ENCODE data around the gene AARSD1.
"Not testable (repeated sequence)": the region's sequence is repeated elsewhere in the genome, so short reads cannot be mapped to it uniquely, and the experiment has no call there.

The AARSD1 gene

GRCh38 chr17:42964161-42964932 lies at the start of gene AARSD1:
TSS of gene AARSD1 (minus strand) at chr17:42964454. CDS start at chr17:42964440, 14 bp downstream.
- peaks cover 22% of the 10 kb centered on the region for H3K36me3 ChIP-seq (ENCODE audit: insufficient read depth, low read length)
- H3K27ac ChIP-seq (ENCODE audit: low read depth, low read length), result peak within 1 kb of the TSS; percentile 89
- H3K27me3 ChIP-seq (ENCODE audit: control insufficient read depth in 1 of 2, insufficient read depth in 2 of 2, low read length in 2 of 2), result no peaks in the 10 kb centered on the region
- peak within 1 kb of the TSS; percentile 69 for H3K9ac ChIP-seq (ENCODE audit: low read length)
- no peaks in the 10 kb centered on the region for H3K4me1 ChIP-seq (ENCODE audit: insufficient read depth, low read length)
- no peaks in the 10 kb centered on the region for H3K9me3 ChIP-seq (ENCODE audit: low read length)
- peak within 1 kb of the TSS; percentile 43 to 79 for H3K4me3 ChIP-seq (ENCODE audit: low read depth in 1 of 2, low read length in 2 of 2)

GRCh38 chr17:43013296-43013695 lies 49.0 kb upstream of the AARSD1 start:
- H3K9ac ChIP-seq (ENCODE audit: low read length), result no peak overlapping the region
- H3K27ac ChIP-seq (ENCODE audit: low read depth, low read length), result no peak overlapping the region
- no peaks in the 10 kb centered on the region for H3K27me3 ChIP-seq (ENCODE audit: control insufficient read depth in 1 of 2, insufficient read depth in 2 of 2, low read length in 2 of 2)
- no peak overlapping the region for H3K4me3 ChIP-seq (ENCODE audit: low read depth in 1 of 2, low read length in 2 of 2)
- no peaks in the 10 kb centered on the region for H3K9me3 ChIP-seq (ENCODE audit: low read length)
- H3K36me3 ChIP-seq (ENCODE audit: insufficient read depth, low read length), result peaks cover 39% of the 10 kb centered on the region
- H3K4me1 ChIP-seq (ENCODE audit: insufficient read depth, low read length), result peaks cover 31% of the 10 kb centered on the region

- peaks cover 31% of the 10 kb centered on the region for H3K36me3 ChIP-seq (ENCODE audit: insufficient read depth, low read length)
Observed at GRCh38 chr17:43011728-43012472, 47.6 kb upstream of the AARSD1 start.

GRCh38 chr17:43010667-43011308 lies 46.5 kb upstream of the AARSD1 start:
- Histone ChIP-seq H3K27me3 (ENCODE audit: control insufficient read depth in 1 of 2, insufficient read depth in 2 of 2, low read length in 2 of 2) (no peaks in the 10 kb centered on the region), H3K9ac (ENCODE audit: low read length) (no peak overlapping the region), H3K4me1 (ENCODE audit: insufficient read depth, low read length) (peaks cover 20% of the 10 kb centered on the region), H3K4me3 (ENCODE audit: low read depth in 1 of 2, low read length in 2 of 2) (no peak overlapping the region), H3K27ac (ENCODE audit: low read depth, low read length) (no peak overlapping the region), H3K36me3 (ENCODE audit: insufficient read depth, low read length) (peaks cover 22% of the 10 kb centered on the region), H3K9me3 (ENCODE audit: low read length) (no peaks in the 10 kb centered on the region)

More at GRCh38 chr17:43011728-43012472, 47.6 kb upstream of the AARSD1 start:
- H3K4me1 ChIP-seq (ENCODE audit: insufficient read depth, low read length), result peaks cover 24% of the 10 kb centered on the region
- no peak overlapping the region for H3K4me3 ChIP-seq (ENCODE audit: low read depth in 1 of 2, low read length in 2 of 2)
- no peaks in the 10 kb centered on the region for H3K9me3 ChIP-seq (ENCODE audit: low read length)
- no peak overlapping the region for H3K9ac ChIP-seq (ENCODE audit: low read length)
- no peaks in the 10 kb centered on the region for H3K27me3 ChIP-seq (ENCODE audit: control insufficient read depth in 1 of 2, insufficient read depth in 2 of 2, low read length in 2 of 2)
- H3K27ac ChIP-seq (ENCODE audit: low read depth, low read length), result no peak overlapping the region

- peaks cover 11% of the 10 kb centered on the region for H3K4me1 ChIP-seq (ENCODE audit: insufficient read depth, low read length)
Observed at GRCh38 chr17:43006639-43007551, 42.6 kb upstream of the AARSD1 start, which contains the start of gene IFI35. TSS of gene IFI35 (plus strand) at chr17:43006784. CDS start at chr17:43006948, 164 bp downstream.

GRCh38 chr17:43003542-43004172 lies 39.4 kb upstream of the AARSD1 start:
- H3K4me1 ChIP-seq (ENCODE audit: insufficient read depth, low read length), result peaks cover 16% of the 10 kb centered on the region
- no peak overlapping the region for H3K9ac ChIP-seq (ENCODE audit: low read length)
- H3K36me3 ChIP-seq (ENCODE audit: insufficient read depth, low read length), result peaks cover 48% of the 10 kb centered on the region
- H3K4me3 ChIP-seq (ENCODE audit: low read depth in 1 of 2, low read length in 2 of 2), result no peak overlapping the region
- H3K9me3 ChIP-seq (ENCODE audit: low read length), result no peaks in the 10 kb centered on the region
- H3K27ac ChIP-seq (ENCODE audit: low read depth, low read length), result no peak overlapping the region
- H3K27me3 ChIP-seq (ENCODE audit: control insufficient read depth in 1 of 2, insufficient read depth in 2 of 2, low read length in 2 of 2), result no peaks in the 10 kb centered on the region

More at GRCh38 chr17:43006639-43007551, 42.6 kb upstream of the AARSD1 start, which contains the start of gene IFI35:
- Histone ChIP-seq H3K9me3 (ENCODE audit: low read length) (no peaks in the 10 kb centered on the region), H3K36me3 (ENCODE audit: insufficient read depth, low read length) (peaks cover 24% of the 10 kb centered on the region), H3K27me3 (ENCODE audit: control insufficient read depth in 1 of 2, insufficient read depth in 2 of 2, low read length in 2 of 2) (no peaks in the 10 kb centered on the region), H3K9ac (ENCODE audit: low read length) (peak within 1 kb of the TSS; percentile 88), H3K4me3 (ENCODE audit: low read depth in 1 of 2, low read length in 2 of 2) (peak within 1 kb of the TSS; percentile 87 to 88), H3K27ac (ENCODE audit: low read depth, low read length) (peak within 1 kb of the TSS; percentile 99)

- not testable (repeated sequence) for H3K9me3 ChIP-seq (ENCODE audit: low read length); H3K9ac ChIP-seq (ENCODE audit: low read length); H3K4me3 ChIP-seq (ENCODE audit: low read depth in 1 of 2, low read length in 2 of 2); H3K27ac ChIP-seq (ENCODE audit: low read depth, low read length); H3K27me3 ChIP-seq (ENCODE audit: control insufficient read depth in 1 of 2, insufficient read depth in 2 of 2, low read length in 2 of 2)
- H3K36me3 ChIP-seq (ENCODE audit: insufficient read depth, low read length), result peaks cover 48% of the 10 kb centered on the region
- H3K4me1 ChIP-seq (ENCODE audit: insufficient read depth, low read length), result peaks cover 23% of the 10 kb centered on the region
Observed at GRCh38 chr17:43000894-43001293, 36.6 kb upstream of the AARSD1 start.

GRCh38 chr17:42999003-42999525 lies 34.8 kb upstream of the AARSD1 start:
- no peaks in the 10 kb centered on the region for H3K9me3 ChIP-seq (ENCODE audit: low read length)
- peaks cover 23% of the 10 kb centered on the region for H3K4me1 ChIP-seq (ENCODE audit: insufficient read depth, low read length)
- H3K27me3 ChIP-seq (ENCODE audit: control insufficient read depth in 1 of 2, insufficient read depth in 2 of 2, low read length in 2 of 2), result no peaks in the 10 kb centered on the region
- peak overlapping the region; percentile 98 for H3K9ac ChIP-seq (ENCODE audit: low read length)
- H3K36me3 ChIP-seq (ENCODE audit: insufficient read depth, low read length), result peaks cover 44% of the 10 kb centered on the region
- peak overlapping the region; percentile 90 for H3K27ac ChIP-seq (ENCODE audit: low read depth, low read length)
- peak overlapping the region; percentile 67 to 74 for H3K4me3 ChIP-seq (ENCODE audit: low read depth in 1 of 2, low read length in 2 of 2)

- peak within 1 kb of the TSS; percentile 90 for H3K27ac ChIP-seq (ENCODE audit: low read depth, low read length)
- peak within 1 kb of the TSS; percentile 67 to 74 for H3K4me3 ChIP-seq (ENCODE audit: low read depth in 1 of 2, low read length in 2 of 2)
- peaks cover 39% of the 10 kb centered on the region for H3K36me3 ChIP-seq (ENCODE audit: insufficient read depth, low read length)
- H3K4me1 ChIP-seq (ENCODE audit: insufficient read depth, low read length), result peaks cover 23% of the 10 kb centered on the region
- H3K9ac ChIP-seq (ENCODE audit: low read length), result peak within 1 kb of the TSS; percentile 98
- no peaks in the 10 kb centered on the region for H3K27me3 ChIP-seq (ENCODE audit: control insufficient read depth in 1 of 2, insufficient read depth in 2 of 2, low read length in 2 of 2)
- no peaks in the 10 kb centered on the region for H3K9me3 ChIP-seq (ENCODE audit: low read length)
Observed at GRCh38 chr17:42997984-42998938, 34.0 kb upstream of the AARSD1 start, which contains the start of gene RPL27. TSS of gene RPL27 (plus strand) at chr17:42998419. CDS start at chr17:42998751, 332 bp downstream.

Data from muscle layer of colon (tissue), 2 donors.